Measurements from ENCODE around the gene LRRC4C. TPM values are rescaled to one million over a fixed set of nuclear protein-coding genes. Genes with fewer than 3 reads are reported as not detected.

Gene LRRC4C
- total RNA-seq, 1 experiment from 2014 or later = 0.13 TPM

DNA sequence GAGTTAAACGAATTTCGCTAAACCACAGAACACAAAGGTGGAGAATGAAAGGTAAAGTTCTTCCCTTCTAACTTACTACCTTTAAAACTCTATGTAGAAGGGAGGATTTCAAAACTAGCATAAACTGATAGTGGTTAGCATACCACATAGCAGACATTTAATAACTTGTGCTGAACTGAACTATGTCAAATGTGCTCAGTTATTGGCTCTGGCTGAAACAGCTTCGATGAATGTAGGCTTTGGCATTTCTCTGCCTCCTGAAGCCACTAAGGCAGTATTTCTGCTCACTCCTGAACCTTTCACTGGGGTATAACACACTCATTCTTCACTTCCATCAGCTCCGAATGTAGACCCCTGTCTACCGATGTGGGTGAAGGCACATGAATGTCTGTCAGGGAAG is 1188.1 kb downstream of the LRRC4C start:
- no peaks in the 10 kb centered on the region for H3K23me2 ChIP-seq (ENCODE audit: insufficient read length, low read depth, low read length, poor library complexity, severe bottlenecking)
- Mint-ChIP-seq H3K4me1 (peaks cover 4 to 5% of the 10 kb centered on the region in 2 experiments; a peak in 3 of 4 replicates), H3K36me3 (ENCODE audit: insufficient read depth in 1 of 3, low read depth in 3 of 3) (no peaks in the 10 kb centered on the region), H3K9me3 (no peaks in the 10 kb centered on the region), H3K27ac (no peak overlapping the region), H3K27me3 (ENCODE audit: low read depth) (peaks cover 3% of the 10 kb centered on the region), H3K4me3 (no peak overlapping the region)
- no peaks in the 10 kb centered on the region for H3K4me1 ChIP-seq (ENCODE audit: insufficient read depth, low read length)
- H3K4ac ChIP-seq (ENCODE audit: low read depth, low read length) = no peak overlapping the region
- no peak overlapping the region for H2BK15ac ChIP-seq (ENCODE audit: low read depth, low read length)
- no peak overlapping the region for H2AK5ac ChIP-seq (ENCODE audit: insufficient read length, low read length)
- H4K5ac ChIP-seq (ENCODE audit: insufficient read length, low read depth, low read length) = no peak overlapping the region
- H2BK20ac ChIP-seq (ENCODE audit: low read depth, low read length, poor library complexity, severe bottlenecking) = no peak overlapping the region
- no peak overlapping the region for H4K8ac ChIP-seq (replicated peaks; ENCODE audit: insufficient read length, low read depth, low read length)
- H3K56ac ChIP-seq (ENCODE audit: insufficient read length, low read depth, low read length) = no peak overlapping the region
- H3K27ac ChIP-seq (ENCODE audit: insufficient read length, low read depth, low read length) = no peak overlapping the region
- no peak overlapping the region for H3K18ac ChIP-seq (ENCODE audit: insufficient read length, low read depth, low read length)
- no peak for DNase-seq
- H4K91ac ChIP-seq (ENCODE audit: insufficient read length, low read depth, low read length) = no peak overlapping the region
- H2AFZ ChIP-seq (ENCODE audit: low read length) = no peak overlapping the region
- no peak overlapping the region for H3T11ph ChIP-seq (ENCODE audit: low read length)
- H3K79me2 ChIP-seq (ENCODE audit: insufficient read depth, low read length) = no peaks in the 10 kb centered on the region
- H3K9ac ChIP-seq (ENCODE audit: extremely low read depth, insufficient read length, low read length) = no peak overlapping the region
- H3K23ac ChIP-seq (ENCODE audit: insufficient read length, low read depth, low read length) = no peak overlapping the region
- H4K20me1 ChIP-seq (ENCODE audit: control insufficient read depth, insufficient read depth, insufficient read length) = no peaks in the 10 kb centered on the region
- no CpG with 5 or more reads among the region's 5 CpGs for WGBS (ENCODE audit: extremely low coverage, insufficient read length, low lambda C conversion rate)
- no peak overlapping the region for H3K14ac ChIP-seq (ENCODE audit: insufficient read depth, low read length)
- TF ChIP-seq, protein P1, sequence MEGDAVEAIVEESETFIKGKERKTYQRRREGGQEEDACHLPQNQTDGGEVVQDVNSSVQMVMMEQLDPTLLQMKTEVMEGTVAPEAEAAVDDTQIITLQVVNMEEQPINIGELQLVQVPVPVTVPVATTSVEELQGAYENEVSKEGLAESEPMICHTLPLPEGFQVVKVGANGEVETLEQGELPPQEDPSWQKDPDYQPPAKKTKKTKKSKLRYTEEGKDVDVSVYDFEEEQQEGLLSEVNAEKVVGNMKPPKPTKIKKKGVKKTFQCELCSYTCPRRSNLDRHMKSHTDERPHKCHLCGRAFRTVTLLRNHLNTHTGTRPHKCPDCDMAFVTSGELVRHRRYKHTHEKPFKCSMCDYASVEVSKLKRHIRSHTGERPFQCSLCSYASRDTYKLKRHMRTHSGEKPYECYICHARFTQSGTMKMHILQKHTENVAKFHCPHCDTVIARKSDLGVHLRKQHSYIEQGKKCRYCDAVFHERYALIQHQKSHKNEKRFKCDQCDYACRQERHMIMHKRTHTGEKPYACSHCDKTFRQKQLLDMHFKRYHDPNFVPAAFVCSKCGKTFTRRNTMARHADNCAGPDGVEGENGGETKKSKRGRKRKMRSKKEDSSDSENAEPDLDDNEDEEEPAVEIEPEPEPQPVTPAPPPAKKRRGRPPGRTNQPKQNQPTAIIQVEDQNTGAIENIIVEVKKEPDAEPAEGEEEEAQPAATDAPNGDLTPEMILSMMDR (conservative IDR thresholded peaks at IDR 0.05) = no peak
- H3K79me1 ChIP-seq (ENCODE audit: insufficient read depth, low read depth, low read length, poor library complexity, severe bottlenecking) = no peaks in the 10 kb centered on the region
- no peak overlapping the region for H2BK5ac ChIP-seq (ENCODE audit: insufficient read length, low read length)
- no peaks in the 10 kb centered on the region for H3K9me3 ChIP-seq (ENCODE audit: control insufficient read depth, low read depth, low read length)
- no peaks in the 10 kb centered on the region for H3K27me3 ChIP-seq (ENCODE audit: insufficient read depth, low read length)
- no peak overlapping the region for H2BK12ac ChIP-seq (ENCODE audit: insufficient read length, low read depth, low read length)
- no peak overlapping the region for H3K4me2 ChIP-seq (ENCODE audit: insufficient read depth, insufficient read length, low read length)
- H2BK120ac ChIP-seq (ENCODE audit: low read depth, low read length, poor library complexity, severe bottlenecking) = no peak overlapping the region

All from H9 (cell line).